Left ventricle myocardium inferior (tissue), 1 donor: Measurements from ENCODE around the gene RIPOR3. TPM values are rescaled to one million over a fixed set of nuclear protein-coding genes. Genes with fewer than 3 reads are reported as not detected.
"Not testable (repeated sequence)": the region's sequence is repeated elsewhere in the genome, so short reads cannot be mapped to it uniquely, and the experiment has no call there.

Source experiments
- DNase-seq: peaks from one replicate; pipeline ENCODE4 v3.0.0-alpha.2; 2020
- H3K27ac ChIP-seq: fragments of 200-600 bp; replicated peaks from 2 replicates; pipeline ENCODE4 v1.8.0; 2021
- H3K27me3 ChIP-seq: fragments of 200-600 bp; 2 replicates; pipeline ENCODE4 v1.8.0; 2021; ENCODE audit warnings: low read depth
- H3K36me3 ChIP-seq: fragments of 200-600 bp; 2 replicates; pipeline ENCODE4 v1.8.0; 2021
- H3K4me1 ChIP-seq: fragments of 200-600 bp; 2 replicates; pipeline ENCODE4 v1.8.0; 2021
- H3K4me3 ChIP-seq: fragments of 200-600 bp; 2 replicates; pipeline ENCODE4 v1.8.0; 2021; ENCODE audit warnings: mild to moderate bottlenecking, moderate library complexity
- H3K9me3 ChIP-seq: fragments of 200-600 bp; replicated peaks from 2 replicates; pipeline ENCODE4 v1.8.0; 2021
- CTCF ChIP-seq: fragments of 200-600 bp; IDR thresholded peaks from 2 replicates; pipeline ENCODE4 v1.8.0; 2021; ENCODE audit warnings: antibody characterized with exemption, mild to moderate bottlenecking, borderline replicate concordance
- intact Hi-C: fragments of 100-400 bp; cut with micrococcal nuclease; formaldehyde crosslinking; loops from one replicate; pipeline ENCODE4 v1.11.0; 2022
- total RNA-seq: library from RNA; stranded (reverse); fragmentation: NEBNext Ultra II Directional; extraction: Animal tissue kit (Norgen Biotek cat#: 25700); gene quantifications from one replicate; pipeline ENCODE4 v1.2.1, GENCODE V29; 2021
- donor health status: DM: no; HTN: yes; CAD: no; lungs with severe emphysema.

The RIPOR3 gene
- total RNA-seq, 1 donor from 2014 or later = 6.5 TPM

GRCh38 chr20:50600281-50600895 lies 91.0 kb downstream of the RIPOR3 start:
- Histone ChIP-seq H3K27ac (no peak overlapping the region), H3K4me1 (peaks cover 15% of the 10 kb centered on the region), H3K9me3 (no peaks in the 10 kb centered on the region), H3K36me3 (no peaks in the 10 kb centered on the region), H3K27me3 (peaks cover 57% of the 10 kb centered on the region), H3K4me3 (no peak overlapping the region)
- TF ChIP-seq CTCF = no peak
- intact Hi-C loops = no loop called here
- no peak for DNase-seq

GRCh38 chr20:50598768-50599167 lies 92.6 kb downstream of the RIPOR3 start:
- H3K27ac ChIP-seq, DNase-seq, H3K4me3 ChIP-seq, H3K36me3 ChIP-seq, H3K9me3 ChIP-seq, intact Hi-C loops: not testable (repeated sequence)
- Histone ChIP-seq H3K27me3 (peaks cover 57% of the 10 kb centered on the region), H3K4me1 (peaks cover 19% of the 10 kb centered on the region)

- TF ChIP-seq CTCF = no peak
- H3K27me3 ChIP-seq = peaks cover 57% of the 10 kb centered on the region
- no peak for DNase-seq
- intact Hi-C loops = no loop called here
- H3K27ac ChIP-seq = no peak overlapping the region
- no peaks in the 10 kb centered on the region for H3K36me3 ChIP-seq
- H3K4me1 ChIP-seq = peaks cover 20% of the 10 kb centered on the region
- H3K4me3 ChIP-seq = no peak overlapping the region
- no peaks in the 10 kb centered on the region for H3K9me3 ChIP-seq
Measured at GRCh38 chr20:50598074-50598473, 93.3 kb downstream of the RIPOR3 start.

- Histone ChIP-seq H3K36me3 (no peaks in the 10 kb centered on the region), H3K27ac (no peak overlapping the region), H3K9me3 (no peaks in the 10 kb centered on the region), H3K4me1 (peaks cover 26% of the 10 kb centered on the region), H3K4me3 (no peak overlapping the region), H3K27me3 (peaks cover 55% of the 10 kb centered on the region)
- intact Hi-C loops = no loop called here
- no peak for TF ChIP-seq CTCF
- DNase-seq = no peak
Measured at GRCh38 chr20:50597406-50597969, 93.9 kb downstream of the RIPOR3 start.

- H3K27ac ChIP-seq = no peak overlapping the region
- peaks cover 34% of the 10 kb centered on the region for H3K4me1 ChIP-seq
- H3K9me3 ChIP-seq = no peaks in the 10 kb centered on the region
- no peak overlapping the region for H3K4me3 ChIP-seq
- DNase-seq = no peak
- intact Hi-C loops = no loop called here
- no peaks in the 10 kb centered on the region for H3K36me3 ChIP-seq
- no peak for TF ChIP-seq CTCF
- H3K27me3 ChIP-seq = peaks cover 46% of the 10 kb centered on the region
Measured at GRCh38 chr20:50596694-50597021, 94.7 kb downstream of the RIPOR3 start.

- H3K27me3 ChIP-seq = peaks cover 42% of the 10 kb centered on the region
- no peak overlapping the region for H3K4me3 ChIP-seq
- no peak for DNase-seq
- H3K4me1 ChIP-seq = peaks cover 39% of the 10 kb centered on the region
- intact Hi-C loops = no loop called here
- no peak overlapping the region for H3K27ac ChIP-seq
- no peaks in the 10 kb centered on the region for H3K9me3 ChIP-seq
- H3K36me3 ChIP-seq = peaks cover 2% of the 10 kb centered on the region
- TF ChIP-seq CTCF = no peak
Measured at GRCh38 chr20:50595988-50596693, 95.2 kb downstream of the RIPOR3 start.
